GM23248 (cell line): ENCODE measurements around the gene PSMD3.

ENCODE experiments used
- EZH2 ChIP-seq: fragments of 200-600 bp; sonication (generic); IDR thresholded peaks from 2 replicates; pipeline ENCODE4 v1.6.1; 2018; ENCODE audit warnings: antibody characterized with exemption, mild to moderate bottlenecking; ENCODE audit not compliant: insufficient read depth, poor library complexity, severe bottlenecking
- EZH2phosphoT487 ChIP-seq: fragments of 200-600 bp; sonication (generic); IDR thresholded peaks from 2 replicates; pipeline ENCODE4 v1.6.1; 2018; ENCODE audit warnings: antibody characterized with exemption, moderate library complexity, mild to moderate bottlenecking, low read depth; ENCODE audit not compliant: insufficient read depth

GRCh38 chr17:40004072-40004471, 23.5 kb downstream of the PSMD3 start:
- TF ChIP-seq EZH2phosphoT487, result no peak
- no peak for TF ChIP-seq EZH2
